ENCODE data around the gene TSHR.
"Not testable (repeated sequence)": the region's sequence is repeated elsewhere in the genome, so short reads cannot be mapped to it uniquely, and the experiment has no call there.

- not testable (repeated sequence) for TF ChIP-seq POLR2A (IDR thresholded peaks at IDR 0.05; ENCODE audit: low read length); GATA1 (IDR thresholded peaks at IDR 0.05; ENCODE audit: low read depth, low read length)
Measured at GRCh38 chr14:80953211-80953610, 2.2 kb upstream of the TSHR start.
